Measurements from ENCODE around the gene SBF1. TPM values are rescaled to one million over a fixed set of nuclear protein-coding genes. Genes with fewer than 3 reads are reported as not detected.
A peak's percentile ranks its signal among the peaks of the same experiment; 100 is the strongest.

The SBF1 gene
- total and polyA plus RNA-seq, 2 of the 13 experiments (the other 11 are each of a cell fraction or from before 2014, with no cell fraction given): 31.7 to 40.9 TPM

- H3K27me3 ChIP-seq (ENCODE audit: control insufficient read depth in 1 of 2, insufficient read depth in 2 of 2, low read length in 2 of 2): no peaks in the 10 kb centered on the region
- no TSS peak for BruUV-seq (replicated peaks)
- 95% methylated on average over 9 of the region's 12 CpGs for WGBS (ENCODE audit: low lambda C conversion rate)
- DNase-seq (ENCODE audit: low spot score) (no peak), FAIRE-seq (no peak), ATAC-seq (peak; percentile 8; the same call in 1 of the 3 replicates)
- intact Hi-C loops (cut with micrococcal nuclease; ENCODE audit: unreplicated experiment) (no loop called here), in situ Hi-C loops (cut with HindIII; ENCODE audit: extremely low pct_ligation_motif_present, low pct_unique_long_range_greater_than_20kb) (no loop called here)
- H3K36me3 ChIP-seq (replicated peaks in 1 of 2; ENCODE audit: control insufficient read depth in 1 of 2, insufficient read depth in 2 of 2, low read length in 2 of 2): peaks cover 42 to 73% of the 10 kb centered on the region in 2 experiments
- H3K4me2 ChIP-seq (ENCODE audit: low read depth, low read length): no peak overlapping the region
- TF ChIP-seq SCMH1 (CRISPR knock-in tag; IDR thresholded peaks at IDR 0.05; ENCODE audit: borderline replicate concordance) (no peak), AGO2 (optimal IDR thresholded peaks at IDR 0.05; ENCODE audit: low read depth, low read length) (peak; percentile 11), POLR2A (IDR thresholded peaks at IDR 0.05; ENCODE audit: insufficient read depth in 1 of 2, low read depth in 2 of 2, low read length in 2 of 2) (0 out of 4 replicates have a peak, but pooled peaks of 1 of the 2 experiments have one; percentile 13), AHR (CRISPR knock-in tag; IDR thresholded peaks at IDR 0.05) (no peak), ETS1 (CRISPR knock-in tag; IDR thresholded peaks at IDR 0.05) (no peak), E2F2 (CRISPR knock-in tag; IDR thresholded peaks at IDR 0.05; ENCODE audit: borderline replicate concordance) (no peak)
- H3K27ac ChIP-seq (ENCODE audit: extremely low read length, insufficient read depth, low read length): no peak overlapping the region
- no peak overlapping the region for H2AFZ ChIP-seq (ENCODE audit: low read length)
- no peak overlapping the region for H3K4me3 ChIP-seq (replicated peaks in 1 of 3; ENCODE audit: insufficient read depth in 1 of 3, low read depth in 2 of 3, low read length in 3 of 3)
- H3K4me1 ChIP-seq (ENCODE audit: insufficient read depth, low read length): no peaks in the 10 kb centered on the region; the same call in 1 of the 2 replicates
- POLR2A ChIA-PET: no interaction called here
- no peaks in the 10 kb centered on the region for H3K79me2 ChIP-seq (ENCODE audit: insufficient read depth, low read length)
- CTCF ChIA-PET (ENCODE audit: low intra/inter-chr PET ratio, low total read pairs): no interaction called here
- no peak overlapping the region for H3K9ac ChIP-seq (ENCODE audit: insufficient read depth, low read depth, low read length)
- H4K20me1 ChIP-seq (ENCODE audit: insufficient read depth, low read length): no peaks in the 10 kb centered on the region
- no peaks in the 10 kb centered on the region for H3K9me3 ChIP-seq (ENCODE audit: low read length)
Measured at GRCh38 chr22:50415426-50415825, 59.4 kb downstream of the SBF1 start.

All from HepG2 (cell line).